CD4-positive, alpha-beta T cell treated with Interleukin-21 for 1 hour (primary cell): ENCODE results near the gene G2E3.
"Not testable (repeated sequence)": the region's sequence is repeated elsewhere in the genome, so short reads cannot be mapped to it uniquely, and the experiment has no call there.

ENCODE experiments used
- DNase-seq: peaks from one replicate; pipeline ENCODE4 v3.0.0-alpha.2; 2020

The G2E3 gene

GRCh38 chr14:30558675-30559555 lies at the start of gene G2E3:
Gene G2E3 (plus strand): TSS chr14:30559158. CDS start chr14:30581080, 21,922 bp downstream.
- peak; percentile 86 for DNase-seq

DNA sequence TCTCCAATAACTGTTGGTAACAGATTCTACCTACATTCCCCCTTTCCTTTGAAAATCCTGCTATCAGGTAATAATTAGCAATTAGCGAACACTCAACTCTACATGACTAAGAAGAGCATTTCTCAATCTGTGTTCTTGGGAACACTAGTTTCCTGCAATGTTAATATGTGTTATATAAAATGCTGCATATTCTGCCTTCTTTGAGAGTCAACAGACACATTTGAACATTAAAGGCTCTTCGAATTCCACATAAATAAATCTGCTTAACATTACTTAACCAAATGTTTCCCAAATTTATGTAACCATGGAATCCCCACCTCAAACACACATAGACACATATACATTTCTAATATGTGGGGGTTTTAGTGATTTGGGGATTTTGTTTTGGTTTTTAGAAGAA lies 41.2 kb upstream of the G2E3 start:
- DNase-seq = no peak

DNA sequence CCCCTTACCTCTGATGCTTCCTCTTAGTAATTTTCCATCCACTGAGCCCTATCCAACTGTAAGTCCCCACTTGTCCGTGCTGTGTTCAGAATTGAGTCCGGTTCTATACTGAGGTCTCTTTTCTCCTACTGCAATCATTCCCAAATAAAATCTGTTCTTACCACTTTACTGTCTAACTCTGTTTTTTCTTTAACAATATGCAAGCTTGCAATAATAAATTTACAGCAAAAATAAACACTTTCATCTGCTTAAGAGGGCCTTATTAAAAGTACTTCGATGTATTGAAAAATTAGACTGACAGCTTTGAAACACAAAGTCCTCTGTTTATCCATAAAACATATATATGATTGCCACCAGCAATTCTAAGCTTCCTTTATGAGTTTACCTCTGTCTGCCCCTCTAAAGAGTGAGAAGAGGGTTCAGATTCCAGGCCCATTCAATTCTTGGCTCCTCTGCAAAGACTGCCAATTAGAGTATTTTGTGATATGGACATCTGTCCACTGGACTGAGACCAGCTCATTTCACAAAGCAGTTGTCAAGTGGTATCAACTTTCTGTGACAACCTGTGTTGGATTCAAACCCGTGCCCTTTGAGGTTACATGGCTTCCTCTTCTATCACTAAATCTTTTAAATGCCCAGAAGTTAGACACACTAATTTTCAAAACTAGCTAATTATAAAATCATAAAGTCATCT lies 39.9 kb upstream of the G2E3 start:
- no peak for DNase-seq

DNA sequence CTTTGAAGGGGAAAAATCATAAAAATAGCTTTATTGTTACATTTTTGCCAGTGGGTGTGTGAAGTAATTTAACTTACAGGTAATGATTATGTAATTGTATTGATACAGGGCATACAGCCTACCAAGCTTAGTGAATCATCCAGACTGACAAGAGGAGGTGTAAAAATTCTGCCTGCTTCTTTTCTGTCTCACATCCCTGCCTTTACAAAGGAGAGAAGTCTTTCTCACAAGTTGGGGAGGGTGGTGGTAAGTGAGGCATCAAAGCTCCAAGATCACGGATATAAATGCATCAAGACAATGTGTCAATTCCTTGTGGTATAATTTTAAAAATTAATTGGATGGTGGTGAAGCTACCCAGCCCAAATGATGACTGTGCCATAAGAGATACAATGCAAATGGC lies 39.0 kb upstream of the G2E3 start:
- DNase-seq = no peak

DNA sequence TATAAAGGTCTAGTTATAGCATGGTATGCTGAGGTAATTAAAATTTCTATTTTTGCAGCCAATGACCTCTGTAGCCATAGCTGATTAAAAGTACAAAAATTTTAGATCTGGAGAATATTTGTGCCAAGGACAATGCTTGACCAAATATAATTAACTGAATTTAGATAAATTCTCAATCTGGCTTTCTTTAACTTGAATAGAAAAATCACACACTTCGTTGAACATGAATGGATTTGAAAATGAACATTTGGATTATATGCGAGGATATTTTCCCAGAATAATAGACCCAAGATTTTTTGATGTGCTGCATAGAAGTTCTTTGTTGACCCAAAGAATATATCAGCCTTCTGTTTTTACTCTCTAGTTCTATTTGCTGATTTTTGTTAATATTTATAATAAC lies 38.4 kb upstream of the G2E3 start:
- no peak for DNase-seq

DNA sequence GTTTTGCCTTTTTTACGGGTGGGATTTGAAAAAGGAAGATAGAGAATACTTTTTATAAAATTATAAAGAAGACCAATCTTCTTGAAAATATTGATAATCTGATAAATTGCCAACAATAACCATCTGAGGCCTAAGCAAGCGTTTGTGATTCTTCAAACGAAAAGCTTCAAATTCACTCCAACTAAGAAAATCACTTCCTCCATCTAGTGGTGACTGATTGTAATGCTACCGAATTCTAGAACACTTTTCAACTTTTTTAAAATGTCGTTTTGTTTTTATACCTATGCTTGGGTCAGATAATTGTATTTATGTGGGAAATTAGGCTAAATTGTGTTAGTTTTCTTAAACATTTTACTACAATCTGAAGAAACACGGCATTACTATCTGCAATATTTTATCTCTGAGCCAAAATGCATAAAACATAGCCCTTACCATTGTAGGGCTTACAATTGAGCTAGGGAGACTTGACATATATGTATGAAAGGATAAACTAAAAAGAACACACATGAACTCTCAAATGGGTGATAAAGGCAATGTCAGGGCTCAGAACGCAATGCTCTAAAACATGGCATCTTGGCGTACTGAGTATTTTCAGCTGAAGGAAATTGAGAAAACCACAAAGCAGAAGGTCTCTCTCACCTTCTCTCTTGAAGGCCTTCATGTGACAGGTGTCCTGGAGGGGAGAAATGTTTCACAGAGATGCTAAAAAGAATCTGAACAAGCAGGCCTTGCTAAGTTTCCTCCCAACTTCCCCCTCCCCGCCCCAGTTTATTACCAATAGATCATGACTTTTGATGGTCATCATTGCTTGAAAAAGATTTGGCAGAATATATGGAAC lies 36.8 kb upstream of the G2E3 start:
- peak; percentile 52 for DNase-seq

GRCh38 chr14:30525833-30526232 lies 33.1 kb upstream of the G2E3 start:
- DNase-seq = no peak

- no peak for DNase-seq
Measured at GRCh38 chr14:30527196-30527595, 31.8 kb upstream of the G2E3 start.

DNA sequence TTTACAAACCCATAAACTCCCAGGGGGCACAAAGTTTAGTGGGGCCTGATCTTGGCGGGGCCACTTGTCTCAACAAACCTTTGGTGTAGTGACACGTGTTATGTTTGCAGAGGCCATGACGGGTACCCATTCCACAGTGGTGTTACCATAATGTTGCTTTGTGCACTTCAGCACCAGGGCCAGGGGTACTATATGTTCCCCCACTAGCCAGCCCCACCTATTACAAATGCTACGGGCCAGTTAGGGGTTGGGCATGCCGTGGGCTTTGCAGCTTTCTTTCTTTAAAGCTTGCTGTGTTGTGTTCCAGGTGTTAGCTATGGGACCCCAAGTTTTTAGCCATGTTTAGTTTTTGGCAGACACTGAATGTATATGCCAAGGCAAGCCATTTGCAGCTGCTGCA lies 30.8 kb upstream of the G2E3 start:
- no peak for DNase-seq

DNA sequence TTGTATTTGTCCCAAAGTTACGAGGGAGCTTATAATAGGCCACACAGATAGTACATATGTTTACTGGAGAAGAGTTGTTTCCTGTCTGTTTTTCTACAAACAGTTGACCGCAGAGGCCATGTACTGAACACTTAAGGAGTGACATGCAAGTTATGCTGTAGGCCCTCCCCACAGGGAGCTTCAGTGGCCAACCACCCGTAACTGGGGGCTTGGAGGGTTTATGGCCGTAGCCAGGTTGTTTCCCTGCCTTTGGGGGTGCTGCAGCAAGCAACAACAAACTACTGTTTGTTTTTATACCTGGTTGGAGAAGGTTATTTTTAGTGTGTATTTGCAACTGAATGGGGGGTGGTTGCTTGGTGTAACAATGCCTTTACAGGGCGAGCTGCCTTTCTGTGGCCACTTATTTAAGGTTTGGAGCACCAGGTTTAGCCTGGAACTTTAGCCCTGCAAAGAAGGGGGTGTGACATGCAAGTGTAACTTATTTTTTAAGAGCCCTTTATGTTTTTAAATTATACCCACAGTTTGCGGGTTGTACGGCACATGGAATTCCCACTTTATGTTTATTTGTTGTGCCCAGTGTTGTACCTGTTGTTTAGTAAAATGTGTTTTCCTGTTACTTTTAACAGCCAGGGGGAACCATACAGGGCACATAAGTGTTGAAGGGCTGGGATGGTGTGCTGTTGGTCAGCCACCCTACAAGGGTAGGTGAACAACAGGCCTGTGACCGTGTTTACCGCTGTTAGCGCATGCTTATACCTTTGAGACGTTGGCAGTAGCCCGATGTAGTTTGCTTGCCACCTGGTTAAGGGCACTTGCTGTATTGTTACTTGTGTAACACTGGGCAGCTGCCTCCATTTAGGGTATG lies 29.9 kb upstream of the G2E3 start:
- no peak for DNase-seq

DNA sequence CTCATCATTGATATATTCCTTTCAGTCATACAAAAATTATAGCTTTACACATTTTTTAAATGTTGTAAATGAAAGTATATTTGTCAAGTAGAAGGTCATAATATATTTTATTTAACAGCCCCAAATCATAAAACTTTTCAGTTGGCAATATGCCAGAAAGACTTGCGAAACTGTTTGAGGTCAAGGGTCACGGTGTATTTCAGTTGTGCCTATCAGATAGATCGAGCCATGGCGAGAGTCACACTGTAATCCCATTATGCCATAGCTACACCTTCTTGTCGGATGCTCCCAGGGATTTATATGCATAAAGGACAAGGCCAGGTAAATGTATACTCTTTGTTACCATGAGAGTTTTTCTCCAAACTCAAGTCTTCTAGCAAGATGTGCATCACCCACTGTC lies 26.7 kb upstream of the G2E3 start:
- DNase-seq = no peak

GRCh38 chr14:30533126-30533525 lies 25.8 kb upstream of the G2E3 start:
- no peak for DNase-seq

DNA sequence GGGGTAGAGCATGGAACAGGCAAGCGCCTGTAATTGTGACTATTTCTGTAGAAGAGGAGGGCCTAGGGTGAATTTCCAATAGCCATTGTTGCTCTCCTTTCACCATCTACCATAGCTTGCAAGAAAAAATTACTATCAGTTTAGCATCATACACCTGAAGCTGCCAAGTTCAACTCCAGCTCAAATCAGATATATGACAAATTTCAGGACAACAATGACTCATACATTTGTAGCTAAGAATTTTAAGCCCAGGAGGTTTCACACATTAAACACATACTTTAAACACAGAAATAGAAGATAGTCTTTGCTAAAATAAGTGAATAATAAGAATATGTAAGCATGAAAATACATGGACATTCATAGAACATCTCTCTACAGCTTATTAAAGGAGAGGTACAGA lies 17.6 kb upstream of the G2E3 start:
- no peak for DNase-seq

- DNase-seq = not testable (repeated sequence)
Measured at GRCh38 chr14:30546735-30547134, 12.2 kb upstream of the G2E3 start.

GRCh38 chr14:30547388-30548048 lies 11.4 kb upstream of the G2E3 start:
- DNase-seq = no peak

DNA sequence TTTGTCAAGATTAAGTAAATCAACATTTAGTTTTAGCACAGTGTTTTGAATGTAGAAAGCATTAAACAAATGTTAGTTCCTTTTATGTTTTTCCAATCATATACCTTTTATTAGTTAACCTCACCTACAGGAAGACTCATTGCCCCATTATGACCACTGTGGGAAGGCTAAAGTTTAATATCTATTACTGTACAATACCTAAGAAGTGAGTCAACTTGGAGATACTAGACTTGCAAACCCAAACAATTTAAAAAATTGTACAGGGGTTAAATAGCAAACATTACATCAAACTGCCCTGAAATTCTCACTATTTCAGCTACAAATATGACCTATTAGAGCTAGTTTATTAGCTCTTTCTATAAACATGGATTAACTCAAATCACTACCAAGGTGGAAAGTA lies 8.6 kb upstream of the G2E3 start:
- DNase-seq = no peak

DNA sequence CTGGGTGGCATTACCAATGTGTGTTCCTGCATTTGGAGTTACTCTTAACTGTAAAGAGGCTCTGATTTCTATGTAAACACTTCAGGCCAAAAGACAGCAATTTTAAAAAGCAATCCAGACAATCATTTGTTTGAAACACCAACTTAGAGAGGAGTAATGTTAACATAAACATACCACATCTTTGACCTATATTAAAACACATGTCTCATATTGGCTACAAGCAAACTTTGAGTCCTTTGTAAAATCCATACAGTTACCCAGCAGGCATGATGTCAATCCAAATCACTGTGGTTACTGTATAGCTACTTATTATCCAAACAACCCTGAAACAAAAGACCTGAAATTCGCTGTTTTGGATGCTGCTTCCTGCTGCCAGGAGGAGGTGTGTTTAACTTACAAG lies 7.5 kb upstream of the G2E3 start:
- no peak for DNase-seq

DNA sequence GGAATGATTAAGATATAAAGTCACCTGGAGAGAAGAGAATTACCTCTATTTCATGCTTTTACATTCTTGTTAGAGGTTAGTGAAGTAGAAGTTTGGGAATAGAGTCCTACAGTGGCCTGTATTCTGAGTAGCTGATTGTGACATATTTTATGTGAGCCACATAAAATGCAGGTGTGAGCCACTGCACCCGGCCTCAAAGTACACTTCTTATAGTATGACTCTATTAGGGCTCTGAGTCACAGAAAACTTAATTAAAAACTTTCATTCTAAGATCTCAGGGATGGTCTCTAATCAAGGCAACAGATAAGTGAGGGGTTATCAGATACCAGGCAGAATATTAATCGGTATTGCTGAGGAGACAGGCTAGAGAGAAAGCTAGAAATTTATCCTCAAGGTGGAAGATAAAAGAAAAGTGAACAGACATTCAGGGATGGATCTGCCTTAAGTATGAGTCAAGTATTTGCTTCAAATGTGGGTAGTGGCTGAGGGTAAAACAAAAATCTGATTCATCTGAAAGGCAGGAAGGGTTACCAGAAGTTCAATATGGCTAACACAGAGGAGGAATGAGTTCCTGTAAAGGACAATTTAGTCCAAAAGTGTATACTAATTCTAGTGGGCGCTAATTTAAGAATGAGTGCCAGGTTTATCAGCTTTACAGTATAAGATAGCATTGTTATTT lies 5.5 kb upstream of the G2E3 start:
- DNase-seq = no peak

- DNase-seq = no peak
Measured at GRCh38 chr14:30558362-30558674, 640 bp upstream of the G2E3 start.

DNA sequence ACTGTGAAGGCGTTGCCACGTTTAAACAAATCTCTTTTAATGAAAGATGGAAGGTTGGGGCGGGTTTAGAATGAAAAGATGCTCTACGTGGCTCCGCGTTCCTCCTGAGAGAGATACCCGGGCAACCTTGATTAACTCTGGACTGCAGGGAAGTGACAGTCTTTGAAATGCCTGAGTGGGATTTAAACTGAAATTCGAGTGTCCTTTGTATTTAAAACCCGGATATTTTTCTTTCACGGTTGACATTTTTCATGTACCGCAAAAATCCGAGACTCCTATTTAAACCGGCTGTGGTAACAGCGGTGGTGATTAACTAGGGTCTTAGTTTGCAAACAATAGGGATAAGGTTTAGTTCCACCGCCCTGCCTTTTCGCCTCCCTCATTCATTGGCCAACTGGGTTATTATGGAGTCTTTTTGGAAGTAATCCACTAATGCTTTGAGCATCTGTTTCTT lies 707 bp downstream of the G2E3 start:
- DNase-seq = no peak

GRCh38 chr14:30560581-30560980 lies 1.6 kb downstream of the G2E3 start:
- DNase-seq = no peak
